ENCODE data around the gene NBEAL2.

- TF ChIP-seq CTCF (conservative IDR thresholded peaks at IDR 0.05; ENCODE audit: low read depth, low read length) (no peak), EZH2 (IDR thresholded peaks at IDR 0.05; ENCODE audit: low read length, unreplicated experiment) (no peak)
Observed at GRCh38 chr3:47011371-47011770, 31.9 kb downstream of the NBEAL2 start.

Data from PC-3 (cell line).